CD14-positive monocyte (primary cell): ENCODE results near the gene NEDD8. TPM values are rescaled to one million over a fixed set of nuclear protein-coding genes. Genes with fewer than 3 reads are reported as not detected.

ENCODE experiments used
- DNase-seq, 3 donors: peaks; one replicate each; pipeline ENCODE4 v3.0.0-alpha.2; 2011 to 2022
- H2AFZ ChIP-seq: 2 replicates; pipeline ENCODE4 v1.6.0; 2012; ENCODE audit warnings: mild to moderate bottlenecking, low read depth, low read length, inconsistent platforms; ENCODE audit not compliant: insufficient read depth, poor library complexity, severe bottlenecking
- H3K27ac ChIP-seq, 2 donors: 1 replicate in 1 of 2; 2 replicates in 1 of 2; pipeline ENCODE4 v1.5.1; 2012 to 2013; ENCODE audit warnings: low read length in 2 of 2, control low read depth in 1 of 2, inconsistent platforms in 1 of 2, low read depth in 1 of 2, mild to moderate bottlenecking in 1 of 2
- H3K27me3 ChIP-seq, 2 donors: one replicate each; pipeline versions ENCODE4 v1.6.0 to v1.6.1; 2011 to 2013; ENCODE audit warnings: low read length in 2 of 2; ENCODE audit not compliant: control insufficient read depth in 2 of 2, insufficient read depth in 2 of 2
- H3K36me3 ChIP-seq, 2 donors: replicated peaks in 1 of 2; 1 replicate in 1 of 2; 2 replicates in 1 of 2; pipeline versions ENCODE4 v1.5.1 to v1.6.1; 2012 to 2013; ENCODE audit warnings: low read length in 2 of 2, control low read depth in 1 of 2, inconsistent platforms in 1 of 2, mild to moderate bottlenecking in 1 of 2; ENCODE audit not compliant: insufficient read depth in 2 of 2, control insufficient read depth in 1 of 2
- H3K4me1 ChIP-seq, 2 donors: 1 replicate in 1 of 2; 2 replicates in 1 of 2; pipeline versions ENCODE4 v1.5.1 to v1.6.1; 2012 to 2013; ENCODE audit warnings: low read length in 2 of 2, control low read depth in 1 of 2, inconsistent platforms in 1 of 2, mild to moderate bottlenecking in 1 of 2, moderate library complexity in 1 of 2; ENCODE audit not compliant: insufficient read depth in 2 of 2, control insufficient read depth in 1 of 2
- H3K4me2 ChIP-seq: replicated peaks from 2 replicates; pipeline ENCODE3; 2012; ENCODE audit warnings: low read length, moderate library complexity, mild to moderate bottlenecking; ENCODE audit not compliant: poor library complexity, severe bottlenecking; ENCODE audit errors: extremely low read depth
- H3K4me3 ChIP-seq, 3 experiments: fragments of 200-600 bp in 1 of 3; sonication (generic) in 1 of 3; replicated peaks in 1 of 3; 1 replicate in 2 of 3; 2 replicates in 1 of 3; pipeline ENCODE4 v1.5.1; 2011 to 2013; ENCODE audit warnings: low read length in 3 of 3, mild to moderate bottlenecking in 3 of 3, control low read depth in 2 of 3, low read depth in 2 of 3, inconsistent platforms in 1 of 3, moderate library complexity in 1 of 3
- H3K79me2 ChIP-seq: 2 replicates; pipeline ENCODE4 v1.6.0; 2012; ENCODE audit warnings: mild to moderate bottlenecking, control low read depth, inconsistent platforms, low read length, moderate library complexity; ENCODE audit not compliant: insufficient read depth
- H3K9ac ChIP-seq: 2 replicates; pipeline ENCODE4 v1.6.0; 2017; ENCODE audit warnings: low read length, mild to moderate bottlenecking; ENCODE audit not compliant: insufficient read depth, poor library complexity, severe bottlenecking
- H3K9me3 ChIP-seq, 2 donors: replicated peaks in 1 of 2; 1 replicate in 1 of 2; 2 replicates in 1 of 2; pipeline versions ENCODE4 v1.5.1 to v1.6.1; 2012 to 2013; ENCODE audit warnings: low read length in 2 of 2, control low read depth in 1 of 2; ENCODE audit not compliant: control insufficient read depth in 1 of 2, insufficient read depth in 1 of 2
- H4K20me1 ChIP-seq: 2 replicates; pipeline ENCODE4 v1.6.0; 2012; ENCODE audit warnings: mild to moderate bottlenecking, low read length, control low read depth, moderate library complexity; ENCODE audit not compliant: insufficient read depth
- H3K27ac Mint-ChIP-seq, 7 donors: one replicate each; pipeline ENCODE4 v1.8.0; 2020; ENCODE audit warnings: mild to moderate bottlenecking in 7 of 7, mixed read lengths in 7 of 7, moderate library complexity in 6 of 7, inconsistent platforms in 2 of 7
- H3K27me3 Mint-ChIP-seq, 3 donors: one replicate each; pipeline ENCODE4 v1.8.0; 2021 to 2022; ENCODE audit warnings: low read depth in 3 of 3, mild to moderate bottlenecking in 3 of 3, mixed read lengths in 3 of 3, moderate library complexity in 3 of 3, inconsistent platforms in 1 of 3
- H3K36me3 Mint-ChIP-seq, 2 donors: one replicate each; pipeline ENCODE4 v1.8.0; 2020; ENCODE audit warnings: mixed read lengths in 2 of 2, inconsistent platforms in 1 of 2, mild to moderate bottlenecking in 1 of 2
- H3K4me1 Mint-ChIP-seq: one replicate; pipeline ENCODE4 v1.8.0; 2020; ENCODE audit warnings: mild to moderate bottlenecking, mixed read lengths
- H3K4me3 Mint-ChIP-seq, 2 donors: one replicate each; pipeline ENCODE4 v1.8.0; 2020; ENCODE audit warnings: mild to moderate bottlenecking in 2 of 2, mixed read lengths in 2 of 2, moderate library complexity in 1 of 2
- H3K9me3 Mint-ChIP-seq, 7 donors: one replicate each; pipeline ENCODE4 v1.8.0; 2020 to 2022; ENCODE audit warnings: mixed read lengths in 7 of 7, mild to moderate bottlenecking in 6 of 7, moderate library complexity in 6 of 7, inconsistent platforms in 2 of 7
- WGBS: methylation state at CpG from one replicate; pipeline ENCODE4 v1.1.5; 2013; ENCODE audit warnings: missing lambda C conversion rate; ENCODE audit not compliant: insufficient coverage; 5-methylcytosine and 5-hydroxymethylcytosine counted together
- intact Hi-C, 2 donors: fragments of 100-400 bp; cut with micrococcal nuclease; formaldehyde crosslinking; loops; one replicate each; pipeline versions ENCODE4 v1.15.0 to v1.15.1; 2023
- polyA plus RNA-seq, 3 donors: library from polyadenylated mRNA; depleted of rRNA in 1 of 3; unstranded in 2 of 3; stranded (reverse) in 1 of 3; fragments of 300-500 nt in 2 of 3; fragments of >200 nt in 1 of 3; fragmentation: Illumina TruSeq in 2 of 3; gene quantifications; 1 replicate in 2 of 3; 2 replicates in 1 of 3; pipeline ENCODE4 v1.2.3, GENCODE V29; 2012 to 2021
- TF ChIP-seq, protein P1 (sequence below): fragments of 200-600 bp; IDR thresholded peaks from one replicate; pipeline ENCODE4 v1.8.0; 2022; ENCODE audit warnings: antibody characterized with exemption, mild to moderate bottlenecking

Gene NEDD8
- polyA plus RNA-seq, 3 donors = 164 to 335 (median 306) TPM

DNA sequence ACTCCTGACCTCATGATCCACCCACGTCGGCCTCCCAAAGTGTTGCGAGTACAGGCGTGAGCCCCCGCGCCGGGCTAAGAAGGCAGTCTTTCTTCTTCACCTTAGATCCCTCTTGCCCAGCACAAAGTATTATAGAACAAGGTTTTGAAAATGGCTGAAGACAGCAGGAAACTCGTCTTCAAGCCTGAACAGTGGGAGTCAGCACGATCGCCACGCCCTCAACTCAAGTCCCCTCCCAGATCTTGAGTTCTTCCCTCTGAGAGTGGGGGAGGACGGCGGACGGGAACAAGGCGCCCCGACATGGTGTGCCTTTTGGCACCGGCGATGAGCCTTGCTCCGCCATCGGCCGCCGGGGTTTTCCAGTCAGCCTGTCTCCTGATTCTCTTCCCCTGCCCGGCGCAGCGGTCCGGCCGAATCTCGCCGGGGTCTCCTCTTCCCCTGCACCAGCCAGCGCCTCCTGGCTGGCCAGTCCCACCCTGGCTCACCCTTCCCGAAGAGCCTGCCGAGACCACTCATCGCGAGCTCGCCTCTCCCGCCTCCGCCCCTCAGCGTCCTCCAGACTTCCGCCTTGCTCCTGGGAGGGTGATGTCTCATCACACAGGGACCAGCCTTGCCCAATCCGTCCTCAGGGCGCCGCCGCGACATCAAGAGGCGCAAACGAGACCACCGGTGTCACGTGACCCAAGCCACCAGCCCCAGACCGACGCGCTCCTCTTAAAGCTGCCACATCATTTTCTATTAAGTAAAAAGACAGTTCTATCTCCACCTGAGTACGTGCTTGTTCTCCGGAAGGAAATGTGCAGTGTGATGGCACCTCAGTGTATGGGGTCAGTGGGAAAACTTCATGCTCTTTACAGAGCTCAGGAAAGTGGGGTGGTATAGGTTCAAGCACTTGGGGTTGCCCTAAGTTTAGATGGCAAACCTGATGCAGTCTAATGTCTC is 19.0 kb downstream of the NEDD8 start, which contains the start of gene CHMP4A:
CHMP4A (minus strand) TSS at position 565 of the 942 bp plus-strand sequence; CDS start at position 516, 49 bp downstream.
- Mint-ChIP-seq H3K4me3 (peak within 1 kb of the TSS; percentile 87 to 94), H3K36me3 (peaks cover 45 to 48% of the 10 kb centered on the region in 2 donors), H3K27ac (peak within 1 kb of the TSS; percentile 95 to 100 (median 99)), H3K9me3 (no peaks in the 10 kb centered on the region), H3K27me3 (peaks cover 0 to 4% (median 0%) of the 10 kb centered on the region in 3 donors), H3K4me1 (peaks cover 35% of the 10 kb centered on the region)
- TF ChIP-seq, protein P1, sequence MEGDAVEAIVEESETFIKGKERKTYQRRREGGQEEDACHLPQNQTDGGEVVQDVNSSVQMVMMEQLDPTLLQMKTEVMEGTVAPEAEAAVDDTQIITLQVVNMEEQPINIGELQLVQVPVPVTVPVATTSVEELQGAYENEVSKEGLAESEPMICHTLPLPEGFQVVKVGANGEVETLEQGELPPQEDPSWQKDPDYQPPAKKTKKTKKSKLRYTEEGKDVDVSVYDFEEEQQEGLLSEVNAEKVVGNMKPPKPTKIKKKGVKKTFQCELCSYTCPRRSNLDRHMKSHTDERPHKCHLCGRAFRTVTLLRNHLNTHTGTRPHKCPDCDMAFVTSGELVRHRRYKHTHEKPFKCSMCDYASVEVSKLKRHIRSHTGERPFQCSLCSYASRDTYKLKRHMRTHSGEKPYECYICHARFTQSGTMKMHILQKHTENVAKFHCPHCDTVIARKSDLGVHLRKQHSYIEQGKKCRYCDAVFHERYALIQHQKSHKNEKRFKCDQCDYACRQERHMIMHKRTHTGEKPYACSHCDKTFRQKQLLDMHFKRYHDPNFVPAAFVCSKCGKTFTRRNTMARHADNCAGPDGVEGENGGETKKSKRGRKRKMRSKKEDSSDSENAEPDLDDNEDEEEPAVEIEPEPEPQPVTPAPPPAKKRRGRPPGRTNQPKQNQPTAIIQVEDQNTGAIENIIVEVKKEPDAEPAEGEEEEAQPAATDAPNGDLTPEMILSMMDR = no peak
- peak; percentile 97 to 99 (median 98) for DNase-seq
- peak within 1 kb of the TSS; percentile 96 for H3K9ac ChIP-seq
- H4K20me1 ChIP-seq = peaks cover 5% of the 10 kb centered on the region
- under 1% methylated on average over 30 of the region's 53 CpGs for WGBS
- peak within 1 kb of the TSS; percentile 50 to 84 (median 81) for H3K4me3 ChIP-seq
- H2AFZ ChIP-seq = peak within 1 kb of the TSS; percentile 69
- intact Hi-C loops = loop anchor here in 1 of 2 donors (10.0 kb wide), 1 partner anchor 92 kb away; the partner anchor contains the start of gene CIDEB
- peaks cover 30 to 36% of the 10 kb centered on the region in 2 donors for H3K4me1 ChIP-seq
- peak within 1 kb of the TSS; percentile 98 to 99 for H3K27ac ChIP-seq
- no peaks in the 10 kb centered on the region for H3K27me3 ChIP-seq
- peaks cover 32 to 46% of the 10 kb centered on the region in 2 donors for H3K36me3 ChIP-seq
- H3K79me2 ChIP-seq = peaks cover 34% of the 10 kb centered on the region
- H3K9me3 ChIP-seq = no peaks in the 10 kb centered on the region
- peak within 1 kb of the TSS; percentile 70 for H3K4me2 ChIP-seq

- Histone ChIP-seq H2AFZ (no peak overlapping the region), H3K27ac (peak overlapping the region in 1 of 2 donors; percentile 33), H3K27me3 (no peaks in the 10 kb centered on the region), H3K4me2 (no peak overlapping the region), H3K36me3 (peaks cover 46 to 55% of the 10 kb centered on the region in 2 donors), H3K9ac (no peak overlapping the region), H3K4me3 (no peak overlapping the region), H3K79me2 (peaks cover 39% of the 10 kb centered on the region), H4K20me1 (peaks cover 24% of the 10 kb centered on the region), H3K4me1 (peaks cover 28 to 35% of the 10 kb centered on the region in 2 donors), H3K9me3 (no peaks in the 10 kb centered on the region)
- Mint-ChIP-seq H3K27ac (peak overlapping the region in 3 of 7 donors; percentile 2 to 100 (median 77)), H3K27me3 (peaks cover 0 to 4% (median 0%) of the 10 kb centered on the region in 3 donors), H3K36me3 (peaks cover 51 to 52% of the 10 kb centered on the region in 2 donors), H3K4me3 (no peak overlapping the region), H3K4me1 (peaks cover 36% of the 10 kb centered on the region), H3K9me3 (no peaks in the 10 kb centered on the region)
- no peak for DNase-seq
- WGBS = 98% methylated on average over 5 of the region's 6 CpGs
- TF ChIP-seq, protein P1 = no peak
- intact Hi-C loops = loop anchor here in 1 of 2 donors (10.0 kb wide), 1 partner anchor 93 kb away; the partner anchor contains the start of gene CIDEB
These were observed 20.9 kb downstream of the NEDD8 start for GRCh38 chr14:24211311-24211710.
